Esophagus squamous epithelium (tissue), 5 donors: ENCODE data around the gene SECTM1. TPM values are rescaled to one million over a fixed set of nuclear protein-coding genes. Genes with fewer than 3 reads are reported as not detected.

ENCODE experiments used
- DNase-seq: peaks from one replicate; lab custom pipeline; 2025; lab: John Stamatoyannopoulos, UW
- H3K27ac ChIP-seq, 4 donors: fragments of 200-600 bp; sonication (generic); one replicate each; pipeline ENCODE4 v1.5.1; 2016 to 2019; ENCODE audit warnings: mild to moderate bottlenecking in 1 of 4
- H3K27me3 ChIP-seq, 4 donors: fragments of 200-600 bp; sonication (generic); 1 replicate in 3 of 4; 2 replicates in 1 of 4; pipeline versions ENCODE4 v1.5.1 to v1.6.0; 2017 to 2021; ENCODE audit warnings: antibody characterized with exemption in 1 of 4
- H3K36me3 ChIP-seq, 3 donors: fragments of 200-600 bp; sonication (generic); one replicate each; pipeline ENCODE4 v1.5.1; 2016 to 2019
- H3K4me1 ChIP-seq, 3 donors: fragments of 200-600 bp; sonication (generic); one replicate each; pipeline ENCODE4 v1.5.1; 2017 to 2019
- H3K4me3 ChIP-seq, 4 donors: fragments of 200-600 bp; sonication (generic); 1 replicate in 3 of 4; 2 replicates in 1 of 4; pipeline ENCODE4 v1.5.1; 2016 to 2019; ENCODE audit warnings: mild to moderate bottlenecking in 2 of 4, moderate library complexity in 1 of 4
- H3K9me3 ChIP-seq, 3 donors: fragments of 200-600 bp; sonication (generic); one replicate each; pipeline ENCODE4 v1.5.1; 2016 to 2019
- POLR2A ChIP-seq, 4 donors: fragments of 450-650 bp; IDR thresholded peaks; one replicate each; pipeline ENCODE4 v1.6.1; 2017; ENCODE audit warnings: antibody characterized with exemption in 4 of 4, mild to moderate bottlenecking in 4 of 4, moderate library complexity in 3 of 4
- WGBS, 2 donors: methylation state at CpG; one replicate each; pipeline ENCODE4 v1.1.5; 2018; 5-methylcytosine and 5-hydroxymethylcytosine counted together
- intact Hi-C: fragments of 100-400 bp; cut with DNase I; formaldehyde crosslinking; loops from one replicate; pipeline ENCODE4 v1.15.0; 2022
- total RNA-seq, 4 donors: library from RNA; depleted of rRNA; stranded (reverse); fragments of >200 nt; gene quantifications; one replicate each; pipeline ENCODE4 v1.1.0, GENCODE V29; 2016
- TF ChIP-seq, protein P1 (sequence below), 6 experiments: fragments of 450-650 bp in 4 of 6; fragments of 200-600 bp in 2 of 6; sonication (generic) in 2 of 6; IDR thresholded peaks; one replicate each; pipeline ENCODE4 v1.5.1; 2016 to 2019; ENCODE audit warnings: antibody characterized with exemption in 6 of 6, mild to moderate bottlenecking in 4 of 6, moderate library complexity in 4 of 6
- donor health status: DM: yes; HTN: yes; CAD: no.

The SECTM1 gene
- total RNA-seq, 4 donors from 2014 or later = 4.3 to 19.5 (median 6.5) TPM

DNA sequence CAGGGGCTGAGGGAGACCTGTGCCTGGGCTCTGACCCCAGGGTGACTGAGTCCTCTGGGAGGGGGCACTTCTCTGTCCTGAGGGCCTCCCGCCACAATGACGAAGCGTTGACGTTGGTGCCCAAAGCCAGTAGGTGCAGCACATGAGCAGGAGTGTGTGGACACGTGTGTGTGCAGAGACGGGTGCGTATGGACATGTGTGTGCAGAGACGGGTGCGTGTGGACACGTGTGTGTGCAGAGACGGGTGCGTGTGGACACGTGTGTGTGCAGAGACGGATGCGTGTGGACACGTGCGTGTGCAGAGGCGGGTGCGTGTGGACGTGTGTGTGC, 15.4 kb downstream of the SECTM1 start:
- Histone ChIP-seq H3K27ac (no peak overlapping the region), H3K9me3 (no peaks in the 10 kb centered on the region), H3K4me1 (peaks cover 0 to 30% (median 15%) of the 10 kb centered on the region in 3 donors), H3K36me3 (no peaks in the 10 kb centered on the region), H3K4me3 (no peak overlapping the region), H3K27me3 (peaks cover 5 to 80% (median 16%) of the 10 kb centered on the region in 4 donors)
- no peak for DNase-seq
- TF ChIP-seq, protein P1, sequence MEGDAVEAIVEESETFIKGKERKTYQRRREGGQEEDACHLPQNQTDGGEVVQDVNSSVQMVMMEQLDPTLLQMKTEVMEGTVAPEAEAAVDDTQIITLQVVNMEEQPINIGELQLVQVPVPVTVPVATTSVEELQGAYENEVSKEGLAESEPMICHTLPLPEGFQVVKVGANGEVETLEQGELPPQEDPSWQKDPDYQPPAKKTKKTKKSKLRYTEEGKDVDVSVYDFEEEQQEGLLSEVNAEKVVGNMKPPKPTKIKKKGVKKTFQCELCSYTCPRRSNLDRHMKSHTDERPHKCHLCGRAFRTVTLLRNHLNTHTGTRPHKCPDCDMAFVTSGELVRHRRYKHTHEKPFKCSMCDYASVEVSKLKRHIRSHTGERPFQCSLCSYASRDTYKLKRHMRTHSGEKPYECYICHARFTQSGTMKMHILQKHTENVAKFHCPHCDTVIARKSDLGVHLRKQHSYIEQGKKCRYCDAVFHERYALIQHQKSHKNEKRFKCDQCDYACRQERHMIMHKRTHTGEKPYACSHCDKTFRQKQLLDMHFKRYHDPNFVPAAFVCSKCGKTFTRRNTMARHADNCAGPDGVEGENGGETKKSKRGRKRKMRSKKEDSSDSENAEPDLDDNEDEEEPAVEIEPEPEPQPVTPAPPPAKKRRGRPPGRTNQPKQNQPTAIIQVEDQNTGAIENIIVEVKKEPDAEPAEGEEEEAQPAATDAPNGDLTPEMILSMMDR (IDR thresholded peaks at IDR 0.05) = no peak
- no peak for TF ChIP-seq POLR2A (IDR thresholded peaks at IDR 0.05)
- 92 to 94% methylated on average over 15 to 16 of the region's 20 CpGs for WGBS, 2 donors
- intact Hi-C loops = no loop called here

GRCh38 chr17:82317394-82318168, 16.0 kb downstream of the SECTM1 start, which contains the start of gene CD7:
CD7 (minus strand) TSS chr17:82317608; CDS start chr17:82317495, 113 bp downstream.
- no peak for DNase-seq
- Histone ChIP-seq H3K27me3 (peaks cover 5 to 80% (median 16%) of the 10 kb centered on the region in 4 donors), H3K36me3 (no peaks in the 10 kb centered on the region), H3K4me1 (peaks cover 0 to 30% (median 15%) of the 10 kb centered on the region in 3 donors), H3K27ac (peak within 1 kb of the TSS in 3 of 4 donors; percentile 9 to 49 (median 46)), H3K4me3 (peak within 1 kb of the TSS; percentile 1 to 44 (median 21)), H3K9me3 (no peaks in the 10 kb centered on the region)
- intact Hi-C loops = no loop called here
- TF ChIP-seq, protein P1 (IDR thresholded peaks at IDR 0.05) = no peak
- TF ChIP-seq POLR2A (IDR thresholded peaks at IDR 0.05) = peak in 1 of 4 donors; percentile 46
- 80% methylated on average over 1 of the region's 26 CpGs; no CpG with 5 or more reads in 1 of the 2 donors for WGBS, 2 donors

GRCh38 chr17:82316651-82317393, 16.7 kb downstream of the SECTM1 start:
- Histone ChIP-seq H3K27ac (peak overlapping the region in 3 of 4 donors; percentile 9 to 49 (median 46)), H3K27me3 (peaks cover 5 to 80% (median 16%) of the 10 kb centered on the region in 4 donors), H3K4me3 (peak overlapping the region; percentile 1 to 44 (median 21)), H3K4me1 (peaks cover 0 to 30% (median 15%) of the 10 kb centered on the region in 3 donors), H3K36me3 (no peaks in the 10 kb centered on the region), H3K9me3 (no peaks in the 10 kb centered on the region)
- DNase-seq = no peak
- intact Hi-C loops = no loop called here
- WGBS, 2 donors = 55 to 79% methylated on average over 10 to 19 of the region's 29 CpGs
- TF ChIP-seq POLR2A (IDR thresholded peaks at IDR 0.05) = no peak
- TF ChIP-seq, protein P1 (IDR thresholded peaks at IDR 0.05) = no peak

GRCh38 chr17:82315703-82316358, 17.7 kb downstream of the SECTM1 start:
- no peaks in the 10 kb centered on the region for H3K9me3 ChIP-seq
- no peak overlapping the region for H3K27ac ChIP-seq
- peaks cover 0 to 21% (median 10%) of the 10 kb centered on the region in 3 donors for H3K4me1 ChIP-seq
- peak overlapping the region in 3 of 4 donors; percentile 20 to 44 (median 31) for H3K4me3 ChIP-seq
- peaks cover 5 to 80% (median 16%) of the 10 kb centered on the region in 4 donors for H3K27me3 ChIP-seq
- 10 to 14% methylated on average over 2 to 22 of the region's 36 CpGs for WGBS, 2 donors
- intact Hi-C loops = no loop called here
- DNase-seq = no peak
- TF ChIP-seq, protein P1 (IDR thresholded peaks at IDR 0.05) = no peak
- TF ChIP-seq POLR2A (IDR thresholded peaks at IDR 0.05) = no peak
- no peaks in the 10 kb centered on the region for H3K36me3 ChIP-seq
